HFFc6 (cell line): Measurements from ENCODE around the gene KLHL25. TPM values are rescaled to one million over a fixed set of nuclear protein-coding genes. Genes with fewer than 3 reads are reported as not detected.

Experiments
- DNase-seq: peaks from one replicate; pipeline ENCODE4 v3.0.0-alpha.2; 2018
- H3K27ac Mint-ChIP-seq: 2 replicates; pipeline ENCODE4 v1.8.0; 2020; ENCODE audit warnings: mild to moderate bottlenecking, mixed read lengths
- H3K27me3 Mint-ChIP-seq: 2 replicates; pipeline ENCODE4 v1.8.0; 2021; ENCODE audit warnings: mild to moderate bottlenecking, moderate library complexity, mixed read lengths; ENCODE audit not compliant: insufficient read depth
- H3K36me3 Mint-ChIP-seq: 2 replicates; pipeline ENCODE4 v1.8.0; 2021; ENCODE audit warnings: low read depth, mixed read lengths
- H3K4me1 Mint-ChIP-seq: 2 replicates; pipeline ENCODE4 v1.8.0; 2020; ENCODE audit warnings: low read depth, mixed read lengths
- H3K4me3 Mint-ChIP-seq: 2 replicates; pipeline ENCODE4 v1.8.0; 2020; ENCODE audit warnings: mild to moderate bottlenecking, moderate library complexity, mixed read lengths
- H3K9me3 Mint-ChIP-seq: 2 replicates; pipeline ENCODE4 v1.8.0; 2020; ENCODE audit warnings: mild to moderate bottlenecking, mixed read lengths
- total RNA-seq, 6 experiments: library from RNA; stranded (reverse); fragmentation: NEBNext Ultra II Directional; extraction: Animal tissue kit (Norgen Biotek cat#: 25700); gene quantifications; 2 replicates in 1 of 6; 3 replicates in 5 of 6; pipeline ENCODE4 v1.2.3, GENCODE V29; 2021
- TF ChIP-seq, protein P1 (sequence below): fragments of 200-600 bp; sonication (generic); IDR thresholded peaks from 2 replicates; pipeline ENCODE4 v1.5.0; 2021; ENCODE audit warnings: antibody characterized with exemption, mild to moderate bottlenecking

The KLHL25 gene
- total RNA-seq, 6 experiments from 2014 or later, result 2.2 to 3.2 (median 2.5) TPM

DNA sequence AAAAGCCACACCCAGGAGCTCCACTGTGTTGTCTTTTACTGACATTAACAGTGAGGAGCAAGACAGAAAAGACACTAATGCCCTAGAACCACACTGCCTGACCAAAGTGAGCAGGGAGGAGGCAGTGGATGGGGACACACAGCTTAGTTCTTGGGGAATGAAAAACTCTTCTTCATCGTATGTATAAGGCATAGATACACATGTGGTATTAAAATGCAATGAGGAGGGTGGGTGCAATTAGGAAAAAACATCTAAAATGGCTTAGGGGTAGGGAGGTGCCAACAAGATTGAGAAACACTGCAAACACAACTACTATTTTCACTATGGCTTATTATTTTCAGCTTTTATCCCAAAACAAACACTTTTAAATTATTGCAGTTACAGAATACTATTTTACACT is 15.5 kb downstream of the KLHL25 start:
- Mint-ChIP-seq H3K27ac (no peak overlapping the region), H3K4me3 (no peak overlapping the region), H3K9me3 (no peaks in the 10 kb centered on the region), H3K36me3 (no peaks in the 10 kb centered on the region), H3K4me1 (no peaks in the 10 kb centered on the region), H3K27me3 (no peaks in the 10 kb centered on the region; the same call in 1 of the 2 replicates)
- no peak for DNase-seq
- TF ChIP-seq, protein P1, sequence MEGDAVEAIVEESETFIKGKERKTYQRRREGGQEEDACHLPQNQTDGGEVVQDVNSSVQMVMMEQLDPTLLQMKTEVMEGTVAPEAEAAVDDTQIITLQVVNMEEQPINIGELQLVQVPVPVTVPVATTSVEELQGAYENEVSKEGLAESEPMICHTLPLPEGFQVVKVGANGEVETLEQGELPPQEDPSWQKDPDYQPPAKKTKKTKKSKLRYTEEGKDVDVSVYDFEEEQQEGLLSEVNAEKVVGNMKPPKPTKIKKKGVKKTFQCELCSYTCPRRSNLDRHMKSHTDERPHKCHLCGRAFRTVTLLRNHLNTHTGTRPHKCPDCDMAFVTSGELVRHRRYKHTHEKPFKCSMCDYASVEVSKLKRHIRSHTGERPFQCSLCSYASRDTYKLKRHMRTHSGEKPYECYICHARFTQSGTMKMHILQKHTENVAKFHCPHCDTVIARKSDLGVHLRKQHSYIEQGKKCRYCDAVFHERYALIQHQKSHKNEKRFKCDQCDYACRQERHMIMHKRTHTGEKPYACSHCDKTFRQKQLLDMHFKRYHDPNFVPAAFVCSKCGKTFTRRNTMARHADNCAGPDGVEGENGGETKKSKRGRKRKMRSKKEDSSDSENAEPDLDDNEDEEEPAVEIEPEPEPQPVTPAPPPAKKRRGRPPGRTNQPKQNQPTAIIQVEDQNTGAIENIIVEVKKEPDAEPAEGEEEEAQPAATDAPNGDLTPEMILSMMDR, result no peak

DNA sequence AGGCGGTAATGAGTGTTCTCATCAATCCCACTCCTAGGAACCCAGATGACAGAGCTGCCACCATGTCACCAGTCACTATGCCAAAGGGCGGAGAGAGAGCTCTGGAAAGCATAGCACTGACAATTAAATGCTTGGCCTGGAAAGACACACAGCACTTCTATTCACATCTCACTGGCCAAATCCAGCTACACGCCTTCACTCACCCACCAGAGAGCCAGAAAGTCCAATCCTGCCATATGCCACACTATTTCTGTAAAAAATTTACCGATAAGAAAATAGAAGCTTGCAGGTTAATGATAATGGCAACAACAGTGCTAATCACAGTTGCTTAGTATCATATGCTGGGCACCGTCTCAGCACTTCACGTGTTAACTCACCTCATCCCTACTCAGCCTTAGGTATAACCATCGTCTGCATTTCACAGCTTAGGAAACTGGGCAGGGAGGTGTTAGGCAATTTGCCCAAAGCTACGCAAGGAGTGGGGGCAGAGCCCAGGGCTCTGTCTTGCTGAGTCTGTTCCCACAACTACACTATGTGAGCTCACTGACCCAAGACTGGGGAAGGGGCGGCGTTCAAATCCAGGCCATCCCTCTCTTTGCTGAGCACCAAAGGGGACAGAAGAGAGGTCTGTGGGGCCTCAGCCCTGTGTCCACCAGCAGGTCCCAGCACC is 16.5 kb downstream of the KLHL25 start:
- H3K27me3 Mint-ChIP-seq, result no peaks in the 10 kb centered on the region; the same call in 1 of the 2 replicates
- H3K4me3 Mint-ChIP-seq, result no peak overlapping the region
- TF ChIP-seq, protein P1, result no peak
- no peaks in the 10 kb centered on the region for H3K4me1 Mint-ChIP-seq
- H3K9me3 Mint-ChIP-seq, result no peaks in the 10 kb centered on the region
- H3K36me3 Mint-ChIP-seq, result no peaks in the 10 kb centered on the region
- H3K27ac Mint-ChIP-seq, result no peak overlapping the region
- DNase-seq, result no peak

DNA sequence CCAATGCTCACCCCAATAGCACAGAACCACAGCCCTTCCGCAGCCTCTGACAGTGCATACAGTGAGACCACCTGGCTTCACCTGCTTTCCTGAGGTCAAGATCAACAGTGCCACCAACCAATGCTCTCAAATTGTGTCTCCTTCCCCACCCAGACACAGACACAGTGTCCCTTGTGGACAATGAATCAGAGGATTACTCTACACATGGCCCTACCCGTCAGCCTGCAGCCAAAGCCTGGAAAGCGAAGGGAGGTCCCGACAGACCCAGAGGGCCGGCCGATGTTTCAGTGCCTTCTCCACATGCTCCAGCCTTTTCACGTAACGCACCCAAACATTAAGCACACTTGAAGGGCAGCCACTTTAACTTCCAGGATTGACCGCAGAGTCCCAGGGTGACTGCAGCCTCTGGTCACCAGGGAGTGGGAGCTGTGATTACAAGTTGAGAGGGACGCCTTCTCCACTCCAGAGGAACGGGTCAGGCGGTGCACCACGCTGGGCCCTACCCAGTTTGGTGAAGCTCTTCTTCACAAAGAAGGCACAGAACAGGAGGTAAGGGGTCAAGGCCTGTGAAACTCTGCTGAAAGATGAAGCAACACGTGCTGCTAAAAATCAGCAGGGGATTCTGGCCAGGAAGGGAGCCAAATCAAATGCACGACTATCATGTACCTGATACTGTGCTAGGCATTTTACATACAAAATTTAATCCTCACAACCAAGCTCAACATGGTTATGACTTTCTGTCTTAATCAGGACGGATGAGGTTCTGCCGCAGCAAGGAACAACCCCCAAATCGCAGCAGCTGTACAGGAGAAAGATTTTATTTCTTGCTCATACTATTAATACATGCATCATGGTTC is 17.2 kb downstream of the KLHL25 start:
- Mint-ChIP-seq H3K4me3 (no peak overlapping the region), H3K27ac (no peak overlapping the region)
- TF ChIP-seq, protein P1, result no peak

GRCh38 chr15:85773970-85774369 is 20.8 kb downstream of the KLHL25 start:
- H3K4me3 Mint-ChIP-seq, result no peak overlapping the region
- TF ChIP-seq, protein P1, result no peak
- H3K36me3 Mint-ChIP-seq, result no peaks in the 10 kb centered on the region
- H3K27ac Mint-ChIP-seq, result no peak overlapping the region
- peaks cover 16% of the 10 kb centered on the region for H3K4me1 Mint-ChIP-seq
- no peak for DNase-seq
- H3K9me3 Mint-ChIP-seq, result no peaks in the 10 kb centered on the region
- no peaks in the 10 kb centered on the region; the same call in 1 of the 2 replicates for H3K27me3 Mint-ChIP-seq

More for the DNA sequence above, 17.2 kb downstream of the KLHL25 start:
- no peaks in the 10 kb centered on the region; the same call in 1 of the 2 replicates for H3K27me3 Mint-ChIP-seq
- no peaks in the 10 kb centered on the region for H3K4me1 Mint-ChIP-seq
- H3K36me3 Mint-ChIP-seq, result no peaks in the 10 kb centered on the region
- no peaks in the 10 kb centered on the region for H3K9me3 Mint-ChIP-seq
- DNase-seq, result no peak

DNA sequence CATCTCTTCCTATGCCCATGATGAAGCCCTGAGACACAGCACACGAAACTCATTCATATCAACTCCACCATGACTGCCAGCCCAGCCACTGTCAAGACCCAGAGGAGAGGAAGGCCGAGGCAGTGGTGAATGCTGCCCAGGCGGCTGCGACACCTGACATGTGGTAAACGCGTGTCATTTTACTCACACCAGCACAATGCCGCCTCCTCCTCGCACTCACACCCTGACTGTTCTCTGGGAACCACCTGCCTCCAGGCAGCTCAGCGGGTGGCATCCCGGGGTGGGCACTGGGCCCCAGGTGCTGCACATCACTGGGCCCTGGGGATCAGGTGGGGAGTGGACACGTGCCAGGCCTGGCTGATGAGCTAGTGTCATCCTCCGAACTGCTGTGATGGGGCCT is 21.5 kb downstream of the KLHL25 start:
- peaks cover 16% of the 10 kb centered on the region for H3K4me1 Mint-ChIP-seq
- H3K9me3 Mint-ChIP-seq, result no peaks in the 10 kb centered on the region
- no peak for DNase-seq
- H3K36me3 Mint-ChIP-seq, result no peaks in the 10 kb centered on the region
- H3K27ac Mint-ChIP-seq, result no peak overlapping the region
- H3K27me3 Mint-ChIP-seq, result no peaks in the 10 kb centered on the region; the same call in 1 of the 2 replicates
- TF ChIP-seq, protein P1, result no peak
- H3K4me3 Mint-ChIP-seq, result no peak overlapping the region
